PC-9 (cell line): Measurements from ENCODE around the gene KCNQ5. TPM values are rescaled to one million over a fixed set of nuclear protein-coding genes. Genes with fewer than 3 reads are reported as not detected.
"Not testable (repeated sequence)": the region's sequence is repeated elsewhere in the genome, so short reads cannot be mapped to it uniquely, and the experiment has no call there.

Source experiments
- BruUV-seq: library from RNA; stranded (reverse); fragments of 400-500 nt; replicated peaks from 2 replicates; lab custom pipeline; 2021; lab: Mats Ljungman, UMichigan
- CTCF ChIA-PET: fragments of 300-600 bp; sonication (Branson Sonifier 250); formaldehyde crosslinking; loops from one replicate; lab custom pipeline; 2022; ENCODE audit warnings: antibody characterized with exemption; lab: Charles Lee
- POLR2A ChIA-PET: fragments of 300-600 bp; sonication (Branson Sonifier 250); formaldehyde crosslinking; loops from one replicate; lab custom pipeline; 2022; ENCODE audit warnings: antibody characterized with exemption; ENCODE audit not compliant: unreplicated experiment; lab: Charles Lee
- DNase-seq, 2 experiments: peaks; one replicate each; pipeline versions ENCODE4 v3.0.0 to v3.0.0-alpha.2; 2015 to 2022; ENCODE audit warnings: mixed read lengths in 1 of 2
- H2AFZ ChIP-seq: fragments of 200-600 bp; sonication (generic); 2 replicates; pipeline ENCODE4 v1.8.1; 2017; ENCODE audit warnings: antibody characterized with exemption
- H3F3A ChIP-seq: fragments of 200-600 bp; sonication (generic); 2 replicates; pipeline ENCODE4 v1.8.1; 2017; ENCODE audit warnings: antibody characterized with exemption, mild to moderate bottlenecking, low read depth; ENCODE audit not compliant: insufficient read depth
- H3K27ac ChIP-seq: fragments of 200-600 bp; sonication (generic); 2 replicates; pipeline ENCODE4 v1.6.1; 2016; ENCODE audit warnings: mixed run types
- H3K27me3 ChIP-seq: fragments of 200-600 bp; sonication (generic); 2 replicates; pipeline ENCODE4 v1.6.1; 2016; ENCODE audit warnings: low read depth, mixed run types; ENCODE audit not compliant: insufficient read depth
- H3K36me3 ChIP-seq: fragments of 200-600 bp; sonication (generic); 2 replicates; pipeline ENCODE4 v1.6.1; 2016; ENCODE audit warnings: low read depth, mixed run types
- H3K4me1 ChIP-seq: fragments of 200-600 bp; sonication (generic); replicated peaks from 2 replicates; pipeline ENCODE4 v1.6.1; 2016; ENCODE audit warnings: mixed run types; ENCODE audit not compliant: insufficient read depth
- H3K4me2 ChIP-seq: fragments of 200-600 bp; sonication (generic); 2 replicates; pipeline ENCODE4 v1.6.1; 2017; ENCODE audit warnings: mixed run types
- H3K4me3 ChIP-seq: fragments of 200-600 bp; sonication (generic); 2 replicates; pipeline ENCODE4 v1.6.1; 2016; ENCODE audit warnings: mixed run types
- H3K79me2 ChIP-seq: fragments of 200-600 bp; sonication (generic); 2 replicates; pipeline ENCODE4 v1.6.1; 2017; ENCODE audit warnings: low read depth, mixed run types
- H3K9me2 ChIP-seq: fragments of 200-600 bp; sonication (generic); 2 replicates; pipeline ENCODE4 v1.8.1; 2017; ENCODE audit warnings: mild to moderate bottlenecking; ENCODE audit not compliant: insufficient read depth
- H3K9me3 ChIP-seq: fragments of 200-600 bp; sonication (generic); 2 replicates; pipeline ENCODE4 v1.8.1; 2016; ENCODE audit warnings: low read depth; ENCODE audit not compliant: insufficient read depth
- H4K20me1 ChIP-seq: fragments of 200-600 bp; sonication (generic); 2 replicates; pipeline ENCODE4 v1.8.1; 2017; ENCODE audit not compliant: insufficient read depth
- CTCF ChIP-seq: fragments of 200-600 bp; sonication (generic); conservative IDR thresholded peaks from 2 replicates; pipeline ENCODE4 v1.6.1; 2017; ENCODE audit warnings: mixed run types, antibody characterized with exemption, mild to moderate bottlenecking, moderate library complexity
- EZH2 ChIP-seq: fragments of 200-600 bp; sonication (generic); IDR thresholded peaks from 2 replicates; pipeline ENCODE4 v1.8.0; 2017; ENCODE audit warnings: antibody characterized with exemption, low read depth
- intact Hi-C: fragments of 100-400 bp; cut with micrococcal nuclease; formaldehyde crosslinking; loops from one replicate; pipeline ENCODE4 v1.10.0; 2022; ENCODE audit not compliant: unreplicated experiment
- total RNA-seq: library from RNA; stranded (reverse); gene quantifications from 2 replicates; pipeline ENCODE4 v1.2.3, GENCODE V29; 2021

The KCNQ5 gene
- total RNA-seq, 1 experiment from 2014 or later = 0.20 TPM

GRCh38 chr6:73233048-73233447 is 611.2 kb downstream of the KCNQ5 start:
- ChIA-PET POLR2A (no interaction called here), CTCF (no interaction called here)
- Histone ChIP-seq H2AFZ (no peak overlapping the region), H3K79me2 (no peaks in the 10 kb centered on the region), H3K27ac (no peak overlapping the region), H3K27me3 (no peaks in the 10 kb centered on the region), H3K4me1 (peaks cover 4% of the 10 kb centered on the region; the same call in 1 of the 2 replicates), H3K4me2 (no peak overlapping the region), H3K9me2 (no peaks in the 10 kb centered on the region), H3K36me3 (no peaks in the 10 kb centered on the region), H3F3A (peaks cover 4% of the 10 kb centered on the region), H3K9me3 (no peaks in the 10 kb centered on the region), H3K4me3 (no peak overlapping the region), H4K20me1 (no peaks in the 10 kb centered on the region)
- intact Hi-C loops = no loop called here
- TF ChIP-seq CTCF (no peak), EZH2 (no peak)
- BruUV-seq = no TSS peak
- DNase-seq = no peak

- DNase-seq, POLR2A ChIA-PET, H3K4me3 ChIP-seq, intact Hi-C loops, H3K79me2 ChIP-seq, H3K4me1 ChIP-seq, H3K27ac ChIP-seq, H3F3A ChIP-seq, H3K4me2 ChIP-seq, H3K27me3 ChIP-seq, CTCF ChIA-PET, H3K36me3 ChIP-seq, H4K20me1 ChIP-seq, BruUV-seq, H2AFZ ChIP-seq, H3K9me2 ChIP-seq, H3K9me3 ChIP-seq: not testable (repeated sequence)
Observed at GRCh38 chr6:73233971-73234370, 612.1 kb downstream of the KCNQ5 start.

- no TSS peak for BruUV-seq
- no peak overlapping the region for H3K4me3 ChIP-seq
- H4K20me1 ChIP-seq = no peaks in the 10 kb centered on the region
- no peaks in the 10 kb centered on the region for H3K27me3 ChIP-seq
- H3F3A ChIP-seq = peaks cover 4% of the 10 kb centered on the region
- ChIA-PET POLR2A (no interaction called here), CTCF (no interaction called here)
- no peaks in the 10 kb centered on the region for H3K36me3 ChIP-seq
- peak in 1 of 2 experiments; percentile 63 for DNase-seq
- no peak overlapping the region for H3K4me2 ChIP-seq
- peaks cover 4% of the 10 kb centered on the region; the same call in 1 of the 2 replicates for H3K4me1 ChIP-seq
- intact Hi-C loops = no loop called here
- no peak overlapping the region for H2AFZ ChIP-seq
- no peaks in the 10 kb centered on the region for H3K9me3 ChIP-seq
- TF ChIP-seq EZH2 (no peak), CTCF (no peak)
- 0 out of 2 replicates have a peak overlapping the region, but pooled peaks have one; percentile 13 for H3K27ac ChIP-seq
- no peaks in the 10 kb centered on the region for H3K79me2 ChIP-seq
- H3K9me2 ChIP-seq = no peaks in the 10 kb centered on the region
Observed at GRCh38 chr6:73234733-73235132, 612.9 kb downstream of the KCNQ5 start.

GRCh38 chr6:73236144-73236750 is 614.4 kb downstream of the KCNQ5 start:
- no TSS peak for BruUV-seq
- DNase-seq = peak in 1 of 2 experiments; percentile 79
- TF ChIP-seq CTCF (no peak), EZH2 (no peak)
- H3K9me2 ChIP-seq = no peaks in the 10 kb centered on the region
- H3K9me3 ChIP-seq = no peaks in the 10 kb centered on the region
- peaks cover 4% of the 10 kb centered on the region for H3F3A ChIP-seq
- ChIA-PET POLR2A (no interaction called here), CTCF (no interaction called here)
- H3K4me2 ChIP-seq = no peak overlapping the region
- peak overlapping the region; percentile 74 for H3K27ac ChIP-seq
- H4K20me1 ChIP-seq = no peaks in the 10 kb centered on the region
- H3K27me3 ChIP-seq = no peaks in the 10 kb centered on the region
- peaks cover 4% of the 10 kb centered on the region; the same call in 1 of the 2 replicates for H3K4me1 ChIP-seq
- no peak overlapping the region for H3K4me3 ChIP-seq
- intact Hi-C loops = no loop called here
- no peak overlapping the region for H2AFZ ChIP-seq
- H3K79me2 ChIP-seq = no peaks in the 10 kb centered on the region
- no peaks in the 10 kb centered on the region for H3K36me3 ChIP-seq
